Measurements from ENCODE around the gene SSC5D. TPM values are rescaled to one million over a fixed set of nuclear protein-coding genes. Genes with fewer than 3 reads are reported as not detected.

Gene SSC5D
- total and polyA plus RNA-seq, 2 experiments from 2014 or later: 0.23 to 0.69 TPM

GRCh38 chr19:55443045-55443823, 45.0 kb upstream of the SSC5D start, which contains the start of gene SHISA7:
Gene SHISA7, minus strand, starts transcription at chr19:55443300. Its CDS starts 437 bp downstream, at chr19:55442863.
- peak; percentile 69 for DNase-seq (ENCODE audit: low spot score)
- Histone ChIP-seq H2AFZ (no peak within 1 kb of the TSS), H3K9me2 (ENCODE audit: insufficient read depth) (no peaks in the 10 kb centered on the region)

More at GRCh38 chr19:55443045-55443823, 45.0 kb upstream of the SSC5D start, which contains the start of gene SHISA7:
- Histone ChIP-seq H3K27ac (ENCODE audit: low read depth) (no peak within 1 kb of the TSS), H3F3A (replicated peaks; ENCODE audit: low read depth) (peaks cover 14% of the 10 kb centered on the region), H3K4me1 (ENCODE audit: insufficient read depth) (peaks cover 12% of the 10 kb centered on the region; the same call in 1 of the 2 replicates), H3K79me2 (replicated peaks; ENCODE audit: insufficient read depth) (no peaks in the 10 kb centered on the region), H3K36me3 (ENCODE audit: insufficient read depth) (no peaks in the 10 kb centered on the region), H3K27me3 (ENCODE audit: insufficient read depth) (peaks cover 94% of the 10 kb centered on the region), H4K20me1 (replicated peaks; ENCODE audit: insufficient read depth) (no peaks in the 10 kb centered on the region), H3K4me3 (peak within 1 kb of the TSS; percentile 67), H3K4me2 (peak within 1 kb of the TSS; percentile 87)
- Mint-ChIP-seq H3K4me1 (peaks cover 22% of the 10 kb centered on the region), H3K36me3 (ENCODE audit: low read depth) (no peaks in the 10 kb centered on the region; the same call in 2 of the 3 replicates), H3K27me3 (ENCODE audit: insufficient read depth, low read depth, poor library complexity) (peaks cover 76% of the 10 kb centered on the region), H3K27ac (no peak within 1 kb of the TSS), H3K9me3 (no peaks in the 10 kb centered on the region; the same call in none of the 3 replicates), H3K4me3 (peak within 1 kb of the TSS; percentile 76)
- ATAC-seq: peak; percentile 2; the same call in 2 of the 3 replicates
- peak; percentile 66 for TF ChIP-seq EZH2 (IDR thresholded peaks at IDR 0.05; ENCODE audit: low read depth, unreplicated experiment)
- TF ChIP-seq ZNF462 (CRISPR knock-in tag; IDR thresholded peaks at IDR 0.05): no peak
